Gastrocnemius medialis (tissue), 4 donors: Measurements from ENCODE around the gene COL6A2. TPM values are rescaled to one million over a fixed set of nuclear protein-coding genes. Genes with fewer than 3 reads are reported as not detected.
"Not testable (repeated sequence)": the region's sequence is repeated elsewhere in the genome, so short reads cannot be mapped to it uniquely, and the experiment has no call there.

Source experiments
- ATAC-seq, 2 donors: fragments of 150-250 bp; one replicate each; pipeline ENCODE4 v1.9.1; 2016
- DNase-seq, 2 donors: peaks; one replicate each; pipeline ENCODE4 v3.0.0-alpha.2; 2019
- H3K27ac ChIP-seq, 4 donors: fragments of 200-600 bp; sonication (generic); 1 replicate in 1 of 4; 2 replicates in 3 of 4; pipeline ENCODE4 v1.5.1; 2016 to 2018; ENCODE audit warnings: mild to moderate bottlenecking in 2 of 4, moderate library complexity in 1 of 4
- H3K27me3 ChIP-seq, 3 donors: fragments of 200-600 bp; sonication (generic) in 2 of 3; 1 replicate in 1 of 3; 2 replicates in 2 of 3; pipeline versions ENCODE4 v1.5.1 to v1.6.0; 2016 to 2019; ENCODE audit warnings: mild to moderate bottlenecking in 1 of 3, moderate library complexity in 1 of 3
- H3K36me3 ChIP-seq, 2 donors: fragments of 200-600 bp; sonication (generic) in 1 of 2; one replicate each; pipeline ENCODE4 v1.5.1; 2017 to 2018
- H3K4me1 ChIP-seq, 2 donors: fragments of 200-600 bp; sonication (generic) in 1 of 2; one replicate each; pipeline ENCODE4 v1.5.1; 2016 to 2017; ENCODE audit warnings: mild to moderate bottlenecking in 2 of 2
- H3K4me3 ChIP-seq, 4 donors: fragments of 200-600 bp; sonication (generic) in 3 of 4; 1 replicate in 1 of 4; 2 replicates in 3 of 4; pipeline ENCODE4 v1.5.1; 2016 to 2019; ENCODE audit warnings: mild to moderate bottlenecking in 2 of 4
- H3K9me3 ChIP-seq, 3 donors: fragments of 200-600 bp; sonication (generic) in 2 of 3; 1 replicate in 1 of 3; 2 replicates in 2 of 3; pipeline ENCODE4 v1.5.1; 2016 to 2019
- POLR2A ChIP-seq, 2 donors: fragments of 450-650 bp; IDR thresholded peaks; one replicate each; pipeline ENCODE4 v1.6.1; 2017; ENCODE audit warnings: antibody characterized with exemption in 2 of 2, mild to moderate bottlenecking in 2 of 2, moderate library complexity in 2 of 2
- in situ Hi-C, 4 donors: fragments of 200-750 bp; cut with MboI; loops; one replicate each; pipeline versions ENCODE4 v1.15.0 to v1.8.0; 2017; ENCODE audit warnings: low sequenced_read_pairs in 4 of 4
- intact Hi-C: fragments of 100-400 bp; cut with DNase I; formaldehyde crosslinking; loops from one replicate; pipeline ENCODE4 v1.15.1; 2023; ENCODE audit warnings: low total_unique reads
- total RNA-seq, 4 donors: library from RNA; depleted of rRNA; stranded (reverse); fragments of >200 nt; gene quantifications; one replicate each; pipeline versions ENCODE4 v1.1.0 to v1.2.3, GENCODE V29; 2016
- TF ChIP-seq, protein P1 (sequence below), 5 experiments: fragments of 450-650 bp in 3 of 5; fragments of 200-600 bp in 2 of 5; sonication (generic) in 2 of 5; IDR thresholded peaks in 4 of 5; conservative IDR thresholded peaks in 1 of 5; 1 replicate in 4 of 5; 2 replicates in 1 of 5; pipeline ENCODE4 v1.5.1; 2016 to 2019; ENCODE audit warnings: antibody characterized with exemption in 5 of 5, mild to moderate bottlenecking in 3 of 5, moderate library complexity in 3 of 5

COL6A2 gene
- total RNA-seq, 4 donors from 2014 or later: 44.0 to 141 (median 88.4) TPM

DNA sequence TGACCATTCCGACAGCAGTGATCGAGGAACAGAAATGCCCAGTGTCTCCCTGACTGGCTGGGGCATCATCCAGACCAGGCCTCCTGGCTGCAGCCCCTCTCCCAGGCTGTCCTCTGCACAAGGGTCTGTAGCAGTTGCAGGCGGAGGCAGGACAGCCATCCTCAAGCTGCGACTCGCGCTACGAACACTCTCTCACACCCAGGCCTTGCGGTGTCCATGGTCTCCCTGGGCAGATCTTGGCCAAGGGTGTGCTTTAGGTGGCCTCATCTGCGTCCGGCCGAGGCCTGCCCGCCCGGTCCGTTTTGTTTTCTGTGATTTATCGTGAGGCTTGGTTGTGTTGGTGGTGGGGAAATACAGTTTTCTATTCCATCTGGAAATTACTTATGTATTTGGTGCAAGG, 41.8 kb downstream of the COL6A2 start:
- Histone ChIP-seq H3K9me3 (no peaks in the 10 kb centered on the region), H3K27ac (no peak overlapping the region), H3K36me3 (no peaks in the 10 kb centered on the region), H3K27me3 (no peaks in the 10 kb centered on the region), H3K4me3 (no peak overlapping the region), H3K4me1 (no peaks in the 10 kb centered on the region)
- no peak for TF ChIP-seq POLR2A (IDR thresholded peaks at IDR 0.05)
- TF ChIP-seq, protein P1, sequence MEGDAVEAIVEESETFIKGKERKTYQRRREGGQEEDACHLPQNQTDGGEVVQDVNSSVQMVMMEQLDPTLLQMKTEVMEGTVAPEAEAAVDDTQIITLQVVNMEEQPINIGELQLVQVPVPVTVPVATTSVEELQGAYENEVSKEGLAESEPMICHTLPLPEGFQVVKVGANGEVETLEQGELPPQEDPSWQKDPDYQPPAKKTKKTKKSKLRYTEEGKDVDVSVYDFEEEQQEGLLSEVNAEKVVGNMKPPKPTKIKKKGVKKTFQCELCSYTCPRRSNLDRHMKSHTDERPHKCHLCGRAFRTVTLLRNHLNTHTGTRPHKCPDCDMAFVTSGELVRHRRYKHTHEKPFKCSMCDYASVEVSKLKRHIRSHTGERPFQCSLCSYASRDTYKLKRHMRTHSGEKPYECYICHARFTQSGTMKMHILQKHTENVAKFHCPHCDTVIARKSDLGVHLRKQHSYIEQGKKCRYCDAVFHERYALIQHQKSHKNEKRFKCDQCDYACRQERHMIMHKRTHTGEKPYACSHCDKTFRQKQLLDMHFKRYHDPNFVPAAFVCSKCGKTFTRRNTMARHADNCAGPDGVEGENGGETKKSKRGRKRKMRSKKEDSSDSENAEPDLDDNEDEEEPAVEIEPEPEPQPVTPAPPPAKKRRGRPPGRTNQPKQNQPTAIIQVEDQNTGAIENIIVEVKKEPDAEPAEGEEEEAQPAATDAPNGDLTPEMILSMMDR (IDR thresholded peaks at IDR 0.05 in 4 of 5, conservative IDR thresholded peaks at IDR 0.05 in 1 of 5): no peak
- in situ Hi-C loops: no loop called here
- intact Hi-C loops: loop anchor here (5.0 kb wide), 2 partner anchors 148 to 183 kb away; partner anchors contain the start of genes C21orf58, MCM3AP, PCNT and YBEY
- ATAC-seq: no peak
- no peak for DNase-seq

DNA sequence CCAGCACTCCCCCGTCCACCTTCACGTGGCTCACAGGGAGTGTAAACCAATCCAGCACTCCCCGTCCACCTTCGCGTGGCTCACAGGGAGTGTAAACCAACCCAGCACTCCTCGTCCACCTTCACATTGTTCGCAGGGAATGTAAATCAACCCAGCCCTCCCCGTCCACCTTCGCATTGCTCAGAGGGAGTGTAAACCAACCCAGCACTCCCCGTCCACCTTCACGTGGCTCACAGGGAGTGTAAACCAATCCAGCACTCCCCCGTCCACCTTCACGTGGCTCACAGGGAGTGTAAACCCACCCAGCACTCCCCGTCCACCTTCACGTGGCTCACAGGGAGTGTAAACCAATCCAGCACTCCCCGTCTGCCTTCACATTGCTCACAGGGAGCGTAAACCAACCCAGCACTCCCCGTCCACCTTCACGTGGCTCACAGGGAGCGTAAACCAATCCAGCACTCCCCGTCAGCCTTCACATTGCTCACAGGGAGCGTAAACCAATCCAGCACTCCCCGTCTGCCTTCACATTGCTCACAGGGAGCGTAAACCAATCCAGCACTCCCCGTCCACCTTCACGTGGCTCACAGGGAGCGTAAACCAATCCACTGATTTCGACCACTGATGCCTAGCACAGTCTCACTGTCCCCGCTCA, 42.6 kb downstream of the COL6A2 start:
- H3K4me3 ChIP-seq, H3K4me1 ChIP-seq, ATAC-seq, in situ Hi-C loops, DNase-seq, H3K36me3 ChIP-seq, H3K27ac ChIP-seq, H3K9me3 ChIP-seq, H3K27me3 ChIP-seq: not testable (repeated sequence)
- intact Hi-C loops: loop anchor here (5.0 kb wide), 2 partner anchors 147 to 182 kb away; partner anchors contain the start of genes C21orf58, MCM3AP, PCNT and YBEY

DNA sequence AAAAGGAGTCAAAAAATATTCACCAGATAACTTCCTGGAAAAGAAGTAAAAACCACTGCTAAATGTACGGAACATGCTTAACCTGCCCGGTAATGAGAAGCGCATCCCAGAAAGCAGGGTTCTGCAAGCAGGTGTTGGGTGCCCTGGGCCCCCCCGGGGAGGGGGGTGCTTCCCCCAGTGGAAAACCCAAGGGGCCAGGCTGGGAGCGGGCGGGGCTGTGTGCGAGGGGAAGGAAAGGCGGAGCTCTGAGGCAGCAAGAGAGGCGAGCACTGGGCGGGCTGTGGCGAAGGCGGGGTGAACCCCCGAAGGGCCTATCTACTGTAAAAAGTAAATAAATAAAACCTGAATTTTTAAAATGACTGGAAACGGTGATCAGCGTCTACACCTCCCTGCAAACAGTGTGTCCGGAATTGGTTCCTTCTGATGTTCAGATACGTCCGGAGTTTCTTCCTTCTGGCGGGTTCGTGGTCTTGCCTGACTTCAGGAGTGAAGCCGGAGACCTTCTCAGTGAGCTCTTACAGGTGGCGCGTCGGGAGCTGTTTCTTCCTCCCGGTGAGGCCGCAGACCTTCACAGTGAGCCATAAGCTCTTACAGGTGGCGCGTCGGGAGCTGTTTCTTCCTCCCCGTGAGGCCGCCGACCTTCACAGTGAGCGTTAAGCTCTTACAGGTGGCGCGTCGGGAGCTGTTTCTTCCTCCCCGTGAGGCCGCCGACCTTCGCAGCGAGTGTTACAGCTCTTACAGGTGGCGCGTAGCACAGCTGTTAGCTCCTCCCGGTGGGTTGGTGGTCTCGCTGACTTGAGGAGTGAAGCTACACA, 44.1 kb downstream of the COL6A2 start:
- H3K27me3 ChIP-seq: no peaks in the 10 kb centered on the region
- H3K4me3 ChIP-seq: no peak overlapping the region
- no peak overlapping the region for H3K27ac ChIP-seq
- DNase-seq: no peak
- in situ Hi-C loops (no loop called here), intact Hi-C loops (loop anchor here (5.0 kb wide), 2 partner anchors 145 to 180 kb away; partner anchors contain the start of genes C21orf58, MCM3AP, PCNT and YBEY)
- H3K9me3 ChIP-seq: no peaks in the 10 kb centered on the region
- no peak for TF ChIP-seq POLR2A (IDR thresholded peaks at IDR 0.05)
- TF ChIP-seq, protein P1 (IDR thresholded peaks at IDR 0.05 in 4 of 5, conservative IDR thresholded peaks at IDR 0.05 in 1 of 5): no peak
- H3K36me3 ChIP-seq: no peaks in the 10 kb centered on the region
- no peak for ATAC-seq
- H3K4me1 ChIP-seq: no peaks in the 10 kb centered on the region

DNA sequence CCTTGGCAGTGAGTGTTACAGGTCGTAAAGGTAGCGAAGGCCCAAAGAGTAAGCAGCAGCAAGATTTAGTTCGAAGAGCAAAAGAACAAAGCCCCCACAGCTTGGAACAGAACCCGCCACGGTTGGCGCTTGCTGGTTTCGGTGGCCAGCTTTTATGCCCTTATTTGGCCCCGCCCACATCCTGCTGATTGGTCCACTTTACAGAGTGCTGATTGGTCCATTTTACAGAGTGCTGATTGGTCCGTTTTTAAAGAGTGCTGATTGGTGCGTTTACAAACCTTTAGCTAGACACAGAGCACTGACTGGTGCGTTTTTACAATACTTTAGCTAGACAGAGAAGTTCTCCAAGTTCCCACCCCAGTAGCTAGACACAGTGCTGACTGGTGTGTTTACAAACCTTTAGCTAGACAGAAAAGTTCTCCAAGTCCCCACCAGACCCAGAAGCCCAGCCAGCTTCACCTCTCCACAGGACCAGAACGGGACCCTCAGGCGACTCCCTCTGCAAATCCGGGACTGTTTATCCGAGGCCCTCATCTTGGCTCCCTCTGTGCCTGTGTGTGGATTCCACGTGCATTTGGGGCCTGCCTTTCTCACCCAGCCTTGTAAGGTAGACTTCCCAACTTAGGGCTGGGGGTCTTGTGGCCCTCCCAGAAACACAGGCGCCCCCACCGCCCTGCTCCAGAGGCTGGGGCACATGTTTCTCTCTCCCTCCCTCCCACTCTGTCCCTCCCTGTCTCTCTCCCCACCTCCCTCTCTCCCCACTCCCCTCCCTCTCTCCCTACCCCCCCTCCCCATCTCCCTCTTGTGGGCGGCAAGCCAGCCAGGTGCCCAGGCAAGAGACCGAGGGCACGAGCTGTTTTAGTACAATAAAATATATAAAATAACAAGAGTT, 44.9 kb downstream of the COL6A2 start:
- no peak for ATAC-seq
- H3K27ac ChIP-seq: no peak overlapping the region

More for the DNA sequence above, 44.9 kb downstream of the COL6A2 start:
- DNase-seq: no peak
- Histone ChIP-seq H3K27me3 (no peaks in the 10 kb centered on the region), H3K36me3 (no peaks in the 10 kb centered on the region), H3K9me3 (no peaks in the 10 kb centered on the region), H3K4me3 (no peak overlapping the region), H3K4me1 (no peaks in the 10 kb centered on the region)
- intact Hi-C loops: loop anchor here (5.0 kb wide), 2 partner anchors 144 to 179 kb away; partner anchors contain the start of genes C21orf58, MCM3AP, PCNT and YBEY
- in situ Hi-C loops: no loop called here
- no peak for TF ChIP-seq POLR2A (IDR thresholded peaks at IDR 0.05)
- TF ChIP-seq, protein P1 (IDR thresholded peaks at IDR 0.05 in 4 of 5, conservative IDR thresholded peaks at IDR 0.05 in 1 of 5): no peak
